ENCODE results near the gene PDE9A. TPM values are rescaled to one million over a fixed set of nuclear protein-coding genes. Genes with fewer than 3 reads are reported as not detected.

Gene PDE9A
- total RNA-seq, 1 donor from 2014 or later: 20.7 TPM

DNA sequence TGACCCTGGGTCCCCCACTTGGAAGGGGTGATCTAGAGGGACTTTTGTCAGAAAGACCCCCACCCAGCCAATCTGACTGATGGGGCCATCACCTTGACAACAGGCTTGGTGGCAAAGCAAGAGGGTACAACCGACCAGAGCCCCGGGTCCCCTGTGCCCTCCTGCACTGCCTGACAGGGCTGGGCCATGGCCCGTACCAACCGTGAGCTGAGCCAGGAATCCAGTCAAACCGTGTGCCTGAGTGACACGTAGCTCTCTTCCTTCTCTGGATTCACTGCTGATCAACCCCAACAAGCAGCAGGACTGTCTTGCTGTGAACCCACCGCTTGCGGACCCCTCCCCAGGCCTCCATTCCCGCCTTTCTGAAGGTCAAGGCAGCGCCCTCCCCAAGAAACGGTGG lies 27.0 kb downstream of the PDE9A start:
- TF ChIP-seq, protein P1, sequence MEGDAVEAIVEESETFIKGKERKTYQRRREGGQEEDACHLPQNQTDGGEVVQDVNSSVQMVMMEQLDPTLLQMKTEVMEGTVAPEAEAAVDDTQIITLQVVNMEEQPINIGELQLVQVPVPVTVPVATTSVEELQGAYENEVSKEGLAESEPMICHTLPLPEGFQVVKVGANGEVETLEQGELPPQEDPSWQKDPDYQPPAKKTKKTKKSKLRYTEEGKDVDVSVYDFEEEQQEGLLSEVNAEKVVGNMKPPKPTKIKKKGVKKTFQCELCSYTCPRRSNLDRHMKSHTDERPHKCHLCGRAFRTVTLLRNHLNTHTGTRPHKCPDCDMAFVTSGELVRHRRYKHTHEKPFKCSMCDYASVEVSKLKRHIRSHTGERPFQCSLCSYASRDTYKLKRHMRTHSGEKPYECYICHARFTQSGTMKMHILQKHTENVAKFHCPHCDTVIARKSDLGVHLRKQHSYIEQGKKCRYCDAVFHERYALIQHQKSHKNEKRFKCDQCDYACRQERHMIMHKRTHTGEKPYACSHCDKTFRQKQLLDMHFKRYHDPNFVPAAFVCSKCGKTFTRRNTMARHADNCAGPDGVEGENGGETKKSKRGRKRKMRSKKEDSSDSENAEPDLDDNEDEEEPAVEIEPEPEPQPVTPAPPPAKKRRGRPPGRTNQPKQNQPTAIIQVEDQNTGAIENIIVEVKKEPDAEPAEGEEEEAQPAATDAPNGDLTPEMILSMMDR (IDR thresholded peaks at IDR 0.05; ENCODE audit: unreplicated experiment): no peak
- Mint-ChIP-seq H3K4me1 (ENCODE audit: unreplicated experiment) (peaks cover 3% of the 10 kb centered on the region), H3K4me3 (ENCODE audit: unreplicated experiment) (no peak overlapping the region), H3K9me3 (ENCODE audit: unreplicated experiment) (no peaks in the 10 kb centered on the region), H3K27me3 (ENCODE audit: unreplicated experiment) (peaks cover 9% of the 10 kb centered on the region), H3K36me3 (ENCODE audit: low read depth, unreplicated experiment) (peaks cover 15% of the 10 kb centered on the region), H3K27ac (ENCODE audit: unreplicated experiment) (no peak overlapping the region)
- no peak for DNase-seq (ENCODE audit: low spot score)

- peaks cover 8% of the 10 kb centered on the region for H3K36me3 Mint-ChIP-seq (ENCODE audit: low read depth, unreplicated experiment)
- TF ChIP-seq, protein P1 (IDR thresholded peaks at IDR 0.05; ENCODE audit: unreplicated experiment): no peak
- peak overlapping the region; percentile 75 for H3K27ac Mint-ChIP-seq (ENCODE audit: unreplicated experiment)
- no peak overlapping the region for H3K4me3 Mint-ChIP-seq (ENCODE audit: unreplicated experiment)
- no peaks in the 10 kb centered on the region for H3K9me3 Mint-ChIP-seq (ENCODE audit: unreplicated experiment)
- DNase-seq (ENCODE audit: low spot score): no peak
- H3K4me1 Mint-ChIP-seq (ENCODE audit: unreplicated experiment): peaks cover 3% of the 10 kb centered on the region
- H3K27me3 Mint-ChIP-seq (ENCODE audit: unreplicated experiment): peaks cover 7% of the 10 kb centered on the region
Measured at GRCh38 chr21:42681296-42682206, 28.1 kb downstream of the PDE9A start.

DNA sequence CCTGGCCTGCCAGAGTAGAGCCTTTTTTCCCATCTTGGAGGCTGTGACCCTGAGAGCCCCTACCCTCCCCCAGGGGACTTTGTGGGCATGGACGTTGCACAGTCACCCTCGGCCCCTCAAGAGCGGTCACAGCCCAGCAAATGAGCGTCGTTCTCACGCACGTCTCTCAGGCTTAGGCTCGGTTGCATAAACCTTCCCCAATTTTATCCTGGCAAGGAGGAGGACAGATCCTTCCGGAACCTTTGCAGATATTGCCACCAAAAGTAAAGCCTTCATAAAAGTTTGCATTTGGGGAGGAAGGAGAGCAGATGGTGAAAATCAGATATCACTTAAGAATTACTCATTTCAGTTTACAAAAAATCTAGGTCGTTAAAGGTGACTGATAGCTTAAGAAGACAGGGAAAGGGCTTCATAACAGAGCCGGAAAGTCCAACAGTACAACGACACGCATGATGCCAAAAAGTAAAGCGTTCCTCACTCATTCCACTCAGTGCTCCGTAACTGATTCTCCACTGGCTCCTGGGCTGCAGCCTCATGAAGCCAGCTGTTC lies 29.3 kb downstream of the PDE9A start:
- DNase-seq (ENCODE audit: low spot score): no peak

GRCh38 chr21:42683371-42684108 lies 30.1 kb downstream of the PDE9A start:
- H3K4me3 Mint-ChIP-seq (ENCODE audit: unreplicated experiment): no peak overlapping the region
- no peaks in the 10 kb centered on the region for H3K9me3 Mint-ChIP-seq (ENCODE audit: unreplicated experiment)
- TF ChIP-seq, protein P1 (IDR thresholded peaks at IDR 0.05; ENCODE audit: unreplicated experiment): no peak
- peaks cover 3% of the 10 kb centered on the region for H3K4me1 Mint-ChIP-seq (ENCODE audit: unreplicated experiment)
- H3K36me3 Mint-ChIP-seq (ENCODE audit: low read depth, unreplicated experiment): peaks cover 17% of the 10 kb centered on the region
- DNase-seq (ENCODE audit: low spot score): no peak
- no peak overlapping the region for H3K27ac Mint-ChIP-seq (ENCODE audit: unreplicated experiment)
- peaks cover 10% of the 10 kb centered on the region for H3K27me3 Mint-ChIP-seq (ENCODE audit: unreplicated experiment)

More for the DNA sequence above, 29.3 kb downstream of the PDE9A start:
- Mint-ChIP-seq H3K36me3 (ENCODE audit: low read depth, unreplicated experiment) (peaks cover 18% of the 10 kb centered on the region), H3K27me3 (ENCODE audit: unreplicated experiment) (peaks cover 10% of the 10 kb centered on the region), H3K4me3 (ENCODE audit: unreplicated experiment) (no peak overlapping the region), H3K4me1 (ENCODE audit: unreplicated experiment) (peaks cover 3% of the 10 kb centered on the region), H3K27ac (ENCODE audit: unreplicated experiment) (no peak overlapping the region), H3K9me3 (ENCODE audit: unreplicated experiment) (no peaks in the 10 kb centered on the region)
- TF ChIP-seq, protein P1 (IDR thresholded peaks at IDR 0.05; ENCODE audit: unreplicated experiment): no peak

Data from endothelial cell (in vitro differentiated cells).